ENCODE measurements around the gene VPS41.
A peak's percentile ranks its signal among the peaks of the same experiment; 100 is the strongest.

VPS41 gene

DNA sequence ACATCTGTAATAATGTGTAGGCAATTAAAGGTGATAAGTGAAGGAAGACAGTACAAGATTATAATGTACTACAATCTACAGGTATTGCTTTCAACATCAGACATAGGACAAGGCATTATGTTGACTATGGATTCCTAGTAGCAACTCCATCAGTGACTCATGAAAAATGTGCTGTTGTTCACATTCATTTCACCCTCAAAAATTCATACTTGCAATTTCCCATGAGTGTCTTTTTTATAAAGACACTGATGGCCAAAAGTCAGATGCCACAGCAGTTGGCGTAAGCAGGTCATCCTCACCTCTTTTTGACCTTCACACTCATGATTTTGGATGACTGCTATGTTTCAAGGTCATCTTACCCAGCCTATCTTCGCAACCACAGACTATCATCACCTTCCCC lies 177.8 kb downstream of the VPS41 start:
- no peak overlapping the region for H3K4me3 ChIP-seq (replicated peaks; ENCODE audit: low read depth, low read length)
- TF ChIP-seq, protein P1, sequence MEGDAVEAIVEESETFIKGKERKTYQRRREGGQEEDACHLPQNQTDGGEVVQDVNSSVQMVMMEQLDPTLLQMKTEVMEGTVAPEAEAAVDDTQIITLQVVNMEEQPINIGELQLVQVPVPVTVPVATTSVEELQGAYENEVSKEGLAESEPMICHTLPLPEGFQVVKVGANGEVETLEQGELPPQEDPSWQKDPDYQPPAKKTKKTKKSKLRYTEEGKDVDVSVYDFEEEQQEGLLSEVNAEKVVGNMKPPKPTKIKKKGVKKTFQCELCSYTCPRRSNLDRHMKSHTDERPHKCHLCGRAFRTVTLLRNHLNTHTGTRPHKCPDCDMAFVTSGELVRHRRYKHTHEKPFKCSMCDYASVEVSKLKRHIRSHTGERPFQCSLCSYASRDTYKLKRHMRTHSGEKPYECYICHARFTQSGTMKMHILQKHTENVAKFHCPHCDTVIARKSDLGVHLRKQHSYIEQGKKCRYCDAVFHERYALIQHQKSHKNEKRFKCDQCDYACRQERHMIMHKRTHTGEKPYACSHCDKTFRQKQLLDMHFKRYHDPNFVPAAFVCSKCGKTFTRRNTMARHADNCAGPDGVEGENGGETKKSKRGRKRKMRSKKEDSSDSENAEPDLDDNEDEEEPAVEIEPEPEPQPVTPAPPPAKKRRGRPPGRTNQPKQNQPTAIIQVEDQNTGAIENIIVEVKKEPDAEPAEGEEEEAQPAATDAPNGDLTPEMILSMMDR (IDR thresholded peaks at IDR 0.05; ENCODE audit: low read length, missing control alignments) = no peak
- DNase-seq (ENCODE audit: low read depth) = peak; percentile 30

DNA sequence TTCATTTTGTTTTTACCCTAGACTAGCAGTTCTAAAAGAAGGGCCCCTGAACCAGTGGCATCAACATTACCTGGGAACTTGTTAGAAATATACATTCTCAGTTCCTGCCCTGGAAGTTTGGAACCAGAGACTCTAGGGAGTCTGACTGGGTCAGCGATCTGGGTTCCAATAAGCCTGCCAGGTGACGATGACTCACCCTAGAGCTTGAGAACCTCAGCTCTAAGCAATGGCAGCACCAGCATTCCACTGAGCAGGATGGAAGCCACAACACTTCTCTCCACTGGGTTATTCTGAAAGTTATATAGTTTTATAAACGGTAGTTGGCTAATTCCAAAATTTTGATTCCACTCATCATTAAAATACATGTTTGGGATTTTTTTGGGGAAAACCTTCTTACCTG lies 180.8 kb downstream of the VPS41 start:
- no peak for DNase-seq (ENCODE audit: low read depth)
- TF ChIP-seq, protein P1 (IDR thresholded peaks at IDR 0.05; ENCODE audit: low read length, missing control alignments) = no peak
- no peak overlapping the region for H3K4me3 ChIP-seq (replicated peaks; ENCODE audit: low read depth, low read length)

DNA sequence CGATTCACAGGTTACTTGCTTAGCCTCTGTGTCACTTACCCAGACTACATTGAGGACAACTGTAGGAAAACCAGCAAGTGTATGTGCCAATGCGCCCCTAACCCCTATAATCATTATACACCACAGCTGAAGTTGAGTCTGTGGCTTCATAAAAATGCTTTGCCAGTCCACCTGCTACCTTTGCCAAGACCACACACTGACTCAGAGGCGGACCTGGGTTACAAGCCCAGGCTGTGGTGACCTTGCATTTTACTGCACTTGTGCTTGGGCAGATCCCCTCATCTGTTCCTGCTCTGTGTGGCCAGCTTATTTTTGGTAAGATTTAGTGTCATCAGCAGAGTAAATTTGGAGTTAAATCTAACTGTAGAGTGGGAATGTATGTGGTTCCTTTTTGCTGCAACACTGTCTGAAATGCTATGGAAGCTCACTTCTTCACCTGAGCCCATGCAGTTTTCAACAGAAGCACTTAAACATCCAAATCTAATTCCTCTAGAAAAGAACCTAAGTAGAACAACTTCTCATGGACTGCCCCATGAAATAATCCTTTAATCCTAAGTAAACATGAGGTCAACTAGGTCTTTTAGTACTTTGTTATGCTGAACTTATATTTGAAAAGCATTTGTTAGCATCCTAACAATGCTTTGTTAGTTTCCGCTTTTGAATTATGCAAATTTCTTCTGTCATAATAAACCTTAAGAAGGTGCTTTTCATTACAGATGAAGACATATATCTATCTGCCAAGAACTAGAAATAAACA lies 181.6 kb downstream of the VPS41 start:
- DNase-seq (ENCODE audit: low read depth) = no peak
- H3K4me3 ChIP-seq (replicated peaks; ENCODE audit: low read depth, low read length) = no peak overlapping the region
- TF ChIP-seq, protein P1 (IDR thresholded peaks at IDR 0.05; ENCODE audit: low read length, missing control alignments) = no peak

DNA sequence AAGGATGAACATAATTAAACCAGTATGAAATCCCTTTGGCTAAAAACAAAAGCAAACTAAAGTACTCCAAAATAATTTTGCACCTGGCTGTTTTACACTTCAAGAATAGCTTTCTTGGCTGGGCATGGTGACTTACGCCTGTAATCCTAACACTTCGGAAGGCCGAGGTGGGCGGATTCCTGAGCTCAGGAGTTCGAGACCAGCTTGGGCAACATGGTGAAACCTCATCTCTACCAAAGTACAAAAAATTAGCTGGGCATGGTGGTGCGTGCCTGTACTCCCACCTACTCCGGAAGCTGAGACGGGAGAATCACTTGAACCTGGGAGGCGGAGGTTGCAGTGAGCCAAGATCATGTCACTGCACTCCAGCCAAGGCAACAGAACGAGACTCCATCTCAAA lies 185.7 kb downstream of the VPS41 start:
- no peak overlapping the region for H3K4me3 ChIP-seq (replicated peaks; ENCODE audit: low read depth, low read length)
- DNase-seq (ENCODE audit: low read depth) = no peak
- TF ChIP-seq, protein P1 (IDR thresholded peaks at IDR 0.05; ENCODE audit: low read length, missing control alignments) = no peak

DNA sequence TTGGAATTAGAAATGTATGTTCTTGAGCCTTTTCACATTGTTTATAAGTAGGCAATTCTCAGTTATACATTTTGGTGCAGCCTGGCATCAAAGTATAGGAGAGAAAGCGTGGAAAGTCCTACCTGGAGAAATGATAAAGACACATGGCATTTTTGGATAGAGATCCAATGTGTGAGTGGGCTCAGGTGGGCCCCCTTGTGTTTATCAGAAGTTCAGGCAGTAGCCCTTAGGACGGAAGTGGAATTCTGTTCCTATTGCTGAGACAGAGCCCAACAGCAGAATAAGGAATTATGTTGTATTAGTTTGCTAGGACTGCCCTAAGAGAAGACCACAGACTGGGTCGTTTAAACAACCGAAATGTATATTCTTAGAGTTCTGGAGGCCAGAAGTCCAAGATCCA lies 192.6 kb downstream of the VPS41 start:
- TF ChIP-seq, protein P1 (IDR thresholded peaks at IDR 0.05; ENCODE audit: low read length, missing control alignments) = peak; percentile 2
- no peak for DNase-seq (ENCODE audit: low read depth)
- H3K4me3 ChIP-seq (replicated peaks; ENCODE audit: low read depth, low read length) = no peak overlapping the region

DNA sequence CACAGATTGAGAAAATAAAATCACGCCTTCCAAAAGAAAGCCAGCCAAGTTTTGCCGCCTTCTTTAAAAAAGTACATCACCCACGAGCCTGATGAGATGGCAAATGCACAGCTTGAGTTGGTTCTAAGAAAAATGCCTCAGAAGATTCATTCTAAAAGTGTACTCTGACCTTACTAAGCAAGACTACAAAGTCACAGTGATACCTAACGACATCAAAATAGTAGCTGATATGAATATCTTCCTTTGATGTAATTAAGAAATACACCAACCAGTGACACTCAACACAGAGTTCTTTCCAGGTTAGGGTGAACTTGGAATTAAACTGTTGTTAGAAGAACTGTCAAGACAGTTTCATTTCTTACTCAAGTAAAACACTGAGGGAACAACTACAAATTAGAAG lies 199.9 kb downstream of the VPS41 start:
- no peak overlapping the region for H3K4me3 ChIP-seq (replicated peaks; ENCODE audit: low read depth, low read length)
- DNase-seq (ENCODE audit: low read depth) = no peak
- TF ChIP-seq, protein P1 (IDR thresholded peaks at IDR 0.05; ENCODE audit: low read length, missing control alignments) = no peak

DNA sequence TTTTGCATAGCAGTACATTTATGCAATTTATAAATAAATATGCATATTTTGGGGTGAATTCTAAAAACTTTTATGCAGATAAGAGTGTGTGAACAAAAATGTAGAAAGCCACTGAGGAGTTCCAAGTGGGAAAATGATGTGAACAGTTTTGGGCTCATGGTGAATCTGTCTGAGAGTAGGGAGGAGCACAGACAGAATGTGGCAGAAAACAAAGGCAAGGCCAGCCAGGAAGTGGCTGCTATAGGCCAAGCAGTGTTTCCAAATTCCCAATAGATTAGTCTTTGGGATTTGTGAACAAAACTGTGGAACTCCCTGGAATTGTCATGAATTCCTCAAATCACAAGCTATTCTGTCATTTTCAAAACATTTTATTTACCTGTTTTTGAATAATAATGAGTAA lies 204.2 kb downstream of the VPS41 start:
- H3K4me3 ChIP-seq (replicated peaks; ENCODE audit: low read depth, low read length) = no peak overlapping the region
- TF ChIP-seq, protein P1 (IDR thresholded peaks at IDR 0.05; ENCODE audit: low read length, missing control alignments) = no peak
- DNase-seq (ENCODE audit: low read depth) = peak; percentile 16
